Measurements from ENCODE around the gene PPP6R2.
"Not testable (repeated sequence)": the region's sequence is repeated elsewhere in the genome, so short reads cannot be mapped to it uniquely, and the experiment has no call there.

PPP6R2 gene

DNA sequence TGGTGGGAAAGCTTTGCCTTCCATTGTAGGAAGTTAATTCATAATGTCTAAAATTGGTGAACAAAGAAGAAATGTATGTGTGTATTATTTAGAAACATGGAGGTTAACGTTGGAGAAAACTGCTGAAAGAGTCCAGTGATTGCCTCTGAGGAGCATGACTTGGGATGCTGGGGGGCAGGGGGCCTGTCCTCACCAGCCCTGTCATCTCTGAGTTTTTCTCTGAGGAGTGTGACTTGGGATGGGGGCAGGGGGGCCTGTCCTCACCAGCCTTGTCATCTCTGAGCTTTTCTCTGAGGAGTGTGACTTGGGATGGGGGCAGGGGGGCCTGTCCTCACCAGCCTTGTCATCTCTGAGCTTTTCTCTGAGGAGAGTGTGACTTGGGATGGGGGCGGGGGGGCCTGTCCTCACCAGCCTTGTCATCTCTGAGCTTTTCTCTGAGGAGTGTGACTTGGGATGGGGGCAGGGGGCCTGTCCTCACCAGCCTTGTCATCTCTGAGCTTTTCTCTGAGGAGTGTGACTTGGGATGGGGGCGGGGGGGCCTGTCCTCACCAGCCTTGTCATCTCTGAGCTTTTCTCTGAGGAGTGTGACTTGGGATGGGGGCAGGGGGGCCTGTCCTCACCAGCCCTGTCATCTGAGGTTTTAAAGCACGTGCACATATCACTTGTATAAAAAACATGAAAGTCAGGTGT, 54.4 kb downstream of the PPP6R2 start:
- in situ Hi-C loops (cut with HindIII; ENCODE audit: low sequenced_read_pairs): not testable (repeated sequence)

DNA sequence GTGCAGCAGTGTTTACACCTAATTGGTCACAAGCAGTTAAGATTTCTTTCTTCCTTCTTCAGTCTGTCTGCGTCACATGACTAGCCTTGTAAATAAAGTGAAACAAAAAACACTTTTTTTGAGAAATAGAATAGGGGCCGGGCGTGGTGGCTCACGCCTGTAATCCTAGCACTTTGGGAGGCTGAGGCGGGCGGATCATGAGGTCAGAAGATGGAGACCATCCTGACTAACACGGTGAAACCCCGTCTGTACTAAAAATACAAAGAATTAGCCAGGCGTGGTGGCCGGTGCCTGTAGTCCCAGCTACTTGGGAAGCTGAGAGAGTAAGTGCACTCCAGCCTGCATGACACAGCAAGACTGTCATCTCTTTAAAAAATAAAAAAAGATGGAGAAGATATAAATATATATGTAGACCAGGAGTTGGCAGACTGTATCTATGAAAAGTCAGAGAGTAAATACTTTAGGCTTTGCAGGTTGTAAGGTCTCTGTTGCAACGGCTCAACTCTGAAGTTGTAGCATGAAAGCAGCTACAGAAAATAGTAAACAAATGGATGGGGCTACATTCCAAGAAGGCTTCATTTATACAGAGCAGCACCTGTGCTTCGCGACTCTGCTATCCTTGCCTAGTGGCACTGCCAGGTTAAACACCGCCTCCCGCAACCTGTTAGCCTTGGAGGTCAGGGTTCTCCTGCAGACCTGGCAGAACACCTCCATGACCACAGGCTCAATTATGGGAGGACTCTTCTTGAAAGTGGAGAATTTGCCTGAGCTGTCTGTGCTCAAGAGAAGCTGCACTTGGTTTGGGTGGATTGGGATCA, 55.9 kb downstream of the PPP6R2 start:
- in situ Hi-C loops (cut with HindIII; ENCODE audit: low sequenced_read_pairs): no loop called here

DNA sequence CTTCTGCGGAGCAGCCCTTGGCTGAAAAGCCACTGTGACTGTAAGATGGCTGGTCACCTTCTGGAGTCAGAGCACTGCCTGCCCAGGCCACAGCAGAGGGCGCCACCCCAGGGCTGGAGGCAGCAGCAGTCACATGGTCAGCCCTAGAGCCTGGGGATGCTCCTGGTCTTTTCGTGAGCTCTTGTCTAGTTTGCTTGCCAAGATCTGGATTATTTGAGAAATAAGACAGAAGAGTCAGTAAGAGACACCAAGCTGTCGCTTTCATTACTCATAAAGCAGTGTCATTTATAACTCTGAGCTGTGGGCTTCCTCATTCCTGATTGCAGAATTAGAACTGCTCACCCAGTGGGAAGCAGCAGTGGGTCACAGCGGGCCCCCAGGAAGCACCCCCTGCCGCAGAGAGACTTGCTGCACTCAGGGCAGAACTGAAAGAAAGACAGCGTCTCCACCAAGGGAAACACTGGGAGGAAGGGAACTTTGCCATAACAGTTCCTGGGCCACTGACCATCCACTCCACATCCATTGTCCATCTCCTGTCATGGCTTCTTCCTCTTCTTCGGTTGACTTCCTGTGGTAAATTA, 56.7 kb downstream of the PPP6R2 start:
- in situ Hi-C loops (cut with HindIII; ENCODE audit: low sequenced_read_pairs): no loop called here

- in situ Hi-C loops (cut with HindIII; ENCODE audit: low sequenced_read_pairs): no loop called here
Measured at GRCh38 chr22:50400406-50400805, 57.3 kb downstream of the PPP6R2 start.

DNA sequence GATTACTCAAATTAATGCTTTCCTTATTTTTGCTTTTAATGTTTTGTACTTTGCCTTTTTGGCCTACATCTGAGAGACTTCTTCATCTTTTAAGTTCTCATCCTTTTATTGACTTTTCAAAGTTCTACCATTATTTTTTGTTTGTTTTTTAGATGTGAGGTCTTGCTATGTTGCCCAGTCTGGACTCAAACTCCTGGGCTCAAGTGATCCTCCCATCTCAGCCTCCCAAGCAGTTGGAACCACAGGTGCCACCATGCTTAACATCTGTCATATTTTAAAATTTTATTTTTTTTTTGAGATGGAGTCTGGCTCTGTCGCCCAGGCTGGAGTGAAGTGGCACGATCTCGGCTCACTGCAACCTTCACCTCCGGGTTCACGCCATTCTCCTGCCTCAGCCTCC, 57.8 kb downstream of the PPP6R2 start:
- in situ Hi-C loops (cut with HindIII; ENCODE audit: low sequenced_read_pairs): no loop called here

- in situ Hi-C loops (cut with HindIII; ENCODE audit: low sequenced_read_pairs): no loop called here
Measured at GRCh38 chr22:50401907-50402306, 58.8 kb downstream of the PPP6R2 start.

DNA sequence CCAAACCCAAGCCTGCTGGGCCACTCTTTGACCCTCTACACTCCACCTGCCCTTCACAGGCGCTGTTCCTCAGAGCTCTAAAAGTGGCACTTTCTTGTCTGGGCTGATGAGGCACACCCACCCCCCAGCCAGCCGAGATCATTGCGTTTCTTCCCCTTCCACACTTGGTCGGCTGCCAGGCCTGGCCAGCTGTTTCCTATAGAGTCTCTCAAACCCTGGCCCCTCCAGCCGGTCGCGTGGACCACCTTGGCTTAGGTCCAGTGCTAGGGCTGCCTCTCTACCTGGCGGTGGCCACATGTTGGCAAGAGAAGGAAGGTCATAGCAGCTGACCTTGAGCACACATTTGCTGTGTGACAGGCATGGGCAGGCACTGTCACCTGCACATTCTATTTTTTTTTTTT, 60.6 kb downstream of the PPP6R2 start:
- in situ Hi-C loops (cut with HindIII; ENCODE audit: low sequenced_read_pairs): no loop called here

GRCh38 chr22:50406416-50407170, 63.5 kb downstream of the PPP6R2 start:
- in situ Hi-C loops (cut with HindIII; ENCODE audit: low sequenced_read_pairs): no loop called here

- in situ Hi-C loops (cut with HindIII; ENCODE audit: low sequenced_read_pairs): no loop called here
Measured at GRCh38 chr22:50408311-50408710, 65.2 kb downstream of the PPP6R2 start.

DNA sequence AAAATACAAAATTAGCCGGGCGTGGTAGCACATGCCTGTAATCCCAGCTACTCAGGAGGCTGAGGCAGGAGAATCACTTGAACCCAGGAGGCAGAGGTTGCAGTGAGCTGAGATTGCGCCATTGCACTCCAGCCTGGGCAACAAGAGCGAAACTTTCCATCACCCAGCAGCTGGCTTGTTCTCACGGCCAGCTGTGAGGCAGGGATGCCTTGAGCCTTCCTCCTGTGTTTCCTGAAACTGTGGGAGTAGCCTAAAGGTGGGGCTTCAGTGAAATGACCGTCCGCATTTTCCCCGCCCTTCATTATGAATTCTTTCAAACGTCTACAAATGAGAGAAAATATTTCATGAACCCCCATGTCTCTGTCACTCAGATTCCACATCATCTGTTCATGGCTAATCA, 65.8 kb downstream of the PPP6R2 start:
- in situ Hi-C loops (cut with HindIII; ENCODE audit: low sequenced_read_pairs): not testable (repeated sequence)

GRCh38 chr22:50414476-50415248, 71.5 kb downstream of the PPP6R2 start:
- in situ Hi-C loops (cut with HindIII; ENCODE audit: low sequenced_read_pairs): no loop called here

DNA sequence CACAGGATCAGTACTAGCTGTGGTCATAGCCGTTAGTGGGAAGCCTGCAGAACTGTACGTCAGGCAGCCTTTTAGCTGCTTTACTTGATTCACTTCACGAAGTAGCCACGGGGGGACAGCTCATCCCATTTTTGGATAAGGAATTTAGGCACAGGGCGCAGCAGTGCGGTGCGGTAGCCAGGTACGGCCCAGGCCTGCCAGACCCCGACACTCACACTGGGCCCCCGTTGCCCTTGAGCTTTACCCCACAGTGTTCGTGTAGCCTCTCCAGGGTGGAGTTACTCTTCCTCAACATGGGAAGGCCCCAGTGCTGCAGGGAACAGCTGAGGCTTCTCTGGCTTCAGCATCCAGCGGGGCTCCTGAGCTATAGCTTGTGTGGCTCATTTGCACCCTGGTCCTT, 72.3 kb downstream of the PPP6R2 start:
- in situ Hi-C loops (cut with HindIII; ENCODE audit: low sequenced_read_pairs): no loop called here

GRCh38 chr22:50416996-50417395, 73.9 kb downstream of the PPP6R2 start:
- in situ Hi-C loops (cut with HindIII; ENCODE audit: low sequenced_read_pairs): no loop called here

DNA sequence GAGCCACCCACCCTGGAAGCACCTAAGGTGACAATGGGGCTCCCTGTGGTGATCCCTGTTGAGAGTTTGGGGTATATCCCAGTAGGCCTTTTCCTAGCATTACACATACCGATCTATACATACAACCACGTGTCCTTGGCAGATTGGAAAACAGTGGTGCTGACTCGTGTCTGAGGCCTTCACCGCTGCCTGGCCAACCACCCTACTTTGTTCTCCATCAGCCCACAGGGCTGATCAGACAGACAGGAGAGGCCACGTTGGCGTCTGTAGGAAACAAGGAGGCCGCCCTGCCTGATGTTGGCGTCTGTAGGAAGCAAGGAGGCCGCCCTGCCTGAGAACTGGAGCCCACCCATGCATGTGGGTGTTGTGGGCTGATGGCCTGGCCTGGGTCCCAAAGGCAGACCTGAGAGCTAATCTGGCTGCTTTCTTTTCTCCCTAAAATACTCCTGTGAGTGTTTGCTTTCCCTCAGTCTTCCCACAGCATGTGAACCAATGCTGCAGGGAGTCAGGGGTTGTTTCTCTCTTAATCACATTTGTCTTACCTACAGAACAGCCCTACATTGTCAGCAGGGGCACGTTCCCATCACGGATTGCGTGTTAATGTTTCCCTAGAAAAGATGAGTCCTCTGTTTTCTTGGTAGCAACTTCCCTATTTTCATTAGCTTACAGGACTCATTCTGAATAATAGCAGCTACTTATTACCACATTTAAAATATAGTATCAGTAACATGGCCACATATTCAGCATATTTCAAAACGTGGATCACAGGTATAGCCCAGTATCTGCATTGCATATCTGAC, 74.5 kb downstream of the PPP6R2 start:
- in situ Hi-C loops (cut with HindIII; ENCODE audit: low sequenced_read_pairs): no loop called here

DNA sequence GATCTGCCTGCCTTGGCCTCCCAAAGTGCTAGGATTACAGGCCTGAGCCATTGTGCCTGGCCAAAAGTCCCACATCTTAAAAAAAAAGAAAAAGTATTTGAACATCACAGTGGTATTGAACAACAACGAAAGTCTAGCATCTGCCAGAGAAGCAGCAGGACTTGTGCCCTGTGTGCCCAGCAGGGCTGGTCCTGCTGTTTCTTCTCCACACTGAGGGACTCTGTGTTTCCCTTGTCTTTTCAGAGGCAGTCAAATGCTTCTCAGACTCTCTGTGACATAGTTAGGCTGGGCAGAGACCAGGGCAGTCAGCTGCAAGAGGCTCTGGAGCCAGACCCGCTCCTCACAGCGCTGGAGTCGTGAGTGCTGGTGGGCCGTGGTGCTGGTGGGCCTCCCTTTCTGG, 75.5 kb downstream of the PPP6R2 start:
- in situ Hi-C loops (cut with HindIII; ENCODE audit: low sequenced_read_pairs): no loop called here

DNA sequence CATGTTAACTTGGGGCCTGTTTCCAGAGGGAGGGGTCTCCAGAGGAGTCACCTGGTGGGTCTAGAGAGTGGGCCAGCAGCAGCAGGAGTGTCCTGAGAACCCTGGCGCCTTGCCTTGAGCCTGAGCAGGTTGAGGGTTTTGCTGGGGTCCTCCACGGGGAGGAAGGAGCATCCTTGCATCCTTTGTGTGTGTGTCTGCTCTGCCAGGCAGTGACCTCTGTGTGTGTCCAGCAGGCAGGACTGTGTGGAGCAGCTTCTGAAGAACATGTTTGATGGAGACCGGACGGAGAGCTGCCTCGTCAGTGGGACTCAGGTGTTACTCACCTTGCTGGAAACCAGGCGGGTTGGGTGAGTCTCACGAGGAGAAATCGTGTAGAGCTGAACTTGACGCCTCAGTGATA, 76.0 kb downstream of the PPP6R2 start:
- in situ Hi-C loops (cut with HindIII; ENCODE audit: low sequenced_read_pairs): no loop called here

DNA sequence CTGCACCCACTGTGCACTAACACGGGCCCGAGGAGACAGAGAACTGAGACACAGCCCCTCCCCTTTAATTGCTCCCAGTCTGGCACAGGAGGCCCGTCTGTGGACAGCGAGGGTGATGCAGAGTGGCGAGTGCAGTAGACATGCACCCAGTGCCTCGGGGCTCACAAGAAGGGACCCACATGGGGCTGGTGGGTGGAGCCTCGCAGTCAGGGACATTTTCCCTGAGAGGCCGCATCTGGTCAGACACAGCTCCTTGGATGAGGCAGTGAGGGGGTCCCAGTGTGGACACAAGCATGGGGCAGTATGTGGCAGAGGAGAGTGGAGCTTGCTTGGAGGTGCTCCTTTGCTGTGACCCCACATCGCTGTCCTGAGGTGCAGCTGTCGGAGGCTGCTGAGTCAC, 76.9 kb downstream of the PPP6R2 start:
- in situ Hi-C loops (cut with HindIII; ENCODE audit: low sequenced_read_pairs): no loop called here

DNA sequence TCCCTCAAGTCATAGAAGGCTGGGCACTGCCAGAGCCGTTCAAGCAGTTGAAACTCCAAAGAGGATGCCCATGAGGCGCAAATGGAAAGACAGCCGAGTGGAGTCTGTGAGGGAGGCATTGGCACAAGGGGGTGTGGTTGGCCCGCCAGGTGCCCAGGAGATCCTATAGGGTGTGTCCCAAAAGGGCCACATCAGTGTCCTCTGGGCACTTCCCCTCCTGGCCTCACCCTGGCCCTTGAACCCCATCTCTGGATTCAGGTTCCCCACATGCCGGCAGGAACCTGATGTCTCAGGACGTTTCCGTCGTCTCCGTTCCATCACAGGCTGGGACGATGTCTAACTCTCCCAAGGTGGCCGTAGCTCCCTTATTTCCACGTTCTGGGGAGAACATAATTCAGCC, 77.5 kb downstream of the PPP6R2 start:
- in situ Hi-C loops (cut with HindIII; ENCODE audit: low sequenced_read_pairs): no loop called here

DNA sequence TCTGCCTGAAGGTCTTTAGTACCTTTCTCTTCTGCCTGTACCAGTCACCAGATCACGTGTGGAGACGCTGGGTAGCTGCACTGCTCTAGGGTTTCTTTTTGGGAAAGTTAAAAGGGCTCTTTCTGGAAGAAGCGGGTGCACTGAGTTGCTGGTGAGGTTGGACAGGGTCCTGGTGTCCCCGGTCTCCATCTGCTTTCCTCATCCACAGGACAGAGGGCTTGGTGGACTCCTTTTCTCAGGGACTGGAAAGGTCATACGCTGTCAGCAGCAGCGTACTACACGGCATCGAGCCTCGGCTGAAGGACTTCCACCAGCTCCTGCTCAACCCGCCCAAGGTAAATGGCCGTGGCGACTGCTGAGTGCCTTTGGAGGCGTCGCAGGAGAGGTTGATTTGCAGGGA, 78.9 kb downstream of the PPP6R2 start:
- in situ Hi-C loops (cut with HindIII; ENCODE audit: low sequenced_read_pairs): no loop called here

Data from endothelial cell of hepatic sinusoid (primary cell).